Esophagus (tissue), 2 donors: ENCODE data around the gene MEF2D. TPM values are rescaled to one million over a fixed set of nuclear protein-coding genes. Genes with fewer than 3 reads are reported as not detected.

ENCODE experiments used
- H3K27ac ChIP-seq, 2 donors: one replicate each; pipeline ENCODE4 v1.5.1; 2013; ENCODE audit warnings: low read depth in 2 of 2, mild to moderate bottlenecking in 2 of 2, inconsistent platforms in 1 of 2, low read length in 1 of 2, moderate library complexity in 1 of 2
- H3K27me3 ChIP-seq, 2 donors: one replicate each; pipeline ENCODE4 v1.6.1; 2013; ENCODE audit warnings: low read length in 2 of 2, control low read depth in 1 of 2, mild to moderate bottlenecking in 1 of 2; ENCODE audit not compliant: insufficient read depth in 2 of 2, control insufficient read depth in 1 of 2
- H3K36me3 ChIP-seq, 2 donors: one replicate each; pipeline ENCODE4 v1.6.1; 2013; ENCODE audit warnings: low read length in 1 of 2; ENCODE audit not compliant: control insufficient read depth in 2 of 2, insufficient read depth in 2 of 2
- H3K4me1 ChIP-seq, 2 donors: one replicate each; pipeline ENCODE4 v1.6.1; 2013; ENCODE audit warnings: low read length in 1 of 2; ENCODE audit not compliant: control insufficient read depth in 2 of 2, insufficient read depth in 2 of 2
- H3K4me3 ChIP-seq, 2 donors: one replicate each; pipeline ENCODE4 v1.5.1; 2013; ENCODE audit warnings: low read length in 2 of 2, mild to moderate bottlenecking in 2 of 2, low read depth in 1 of 2, moderate library complexity in 1 of 2
- H3K9me3 ChIP-seq, 2 donors: one replicate each; pipeline ENCODE4 v1.6.1; 2013; ENCODE audit warnings: mild to moderate bottlenecking in 2 of 2, low read depth in 1 of 2, low read length in 1 of 2, moderate library complexity in 1 of 2; ENCODE audit not compliant: control insufficient read depth in 2 of 2, insufficient read depth in 1 of 2
- WGBS, 2 donors: extraction: QIAGEN DNeasy Blood & Tissue Kit; methylation state at CpG; one replicate each; pipeline ENCODE4 v1.1.7; 2013; 5-methylcytosine and 5-hydroxymethylcytosine counted together
- polyA plus RNA-seq, 2 donors: library from polyadenylated mRNA; stranded (reverse); fragments of 200-250 nt; gene quantifications; one replicate each; pipeline ENCODE4 v1.2.3, GENCODE V29; 2013
- donor health status: healthy with polysubstance abuse.
- donor health status: Bipolar disorder and iron deficiency.

MEF2D gene
- polyA plus RNA-seq, 2 donors: 8.5 to 13.5 TPM

GRCh38 chr1:156527584-156527983 is 27.0 kb upstream of the MEF2D start:
- Histone ChIP-seq H3K27ac (no peak overlapping the region), H3K4me1 (peaks cover 0 to 3% of the 10 kb centered on the region in 2 donors), H3K4me3 (no peak overlapping the region), H3K27me3 (no peaks in the 10 kb centered on the region), H3K36me3 (peaks cover 0 to 2% of the 10 kb centered on the region in 2 donors), H3K9me3 (no peaks in the 10 kb centered on the region)
- WGBS, 2 donors: 86 to 91% methylated on average over 2 of the region's 2 CpGs

GRCh38 chr1:156525856-156526489 is 25.4 kb upstream of the MEF2D start:
- Histone ChIP-seq H3K9me3 (no peaks in the 10 kb centered on the region), H3K27ac (no peak overlapping the region)
- WGBS, 2 donors: 87 to 88% methylated on average over 2 of the region's 2 CpGs

GRCh38 chr1:156525071-156525501 is 24.5 kb upstream of the MEF2D start:
- H3K36me3 ChIP-seq: peaks cover 0 to 2% of the 10 kb centered on the region in 2 donors
- 56 to 61% methylated on average over 6 of the region's 6 CpGs for WGBS, 2 donors
- no peak overlapping the region for H3K27ac ChIP-seq
- H3K9me3 ChIP-seq: no peaks in the 10 kb centered on the region
- peaks cover 0 to 3% of the 10 kb centered on the region in 2 donors for H3K4me1 ChIP-seq
- H3K4me3 ChIP-seq: no peak overlapping the region
- H3K27me3 ChIP-seq: no peaks in the 10 kb centered on the region

More at GRCh38 chr1:156525856-156526489, 25.4 kb upstream of the MEF2D start:
- H3K27me3 ChIP-seq: no peaks in the 10 kb centered on the region
- H3K4me3 ChIP-seq: no peak overlapping the region
- H3K4me1 ChIP-seq: peaks cover 0 to 3% of the 10 kb centered on the region in 2 donors
- H3K36me3 ChIP-seq: peaks cover 0 to 2% of the 10 kb centered on the region in 2 donors

GRCh38 chr1:156524481-156524869 is 23.9 kb upstream of the MEF2D start:
- WGBS, 2 donors: 70 to 74% methylated on average over 3 of the region's 3 CpGs
- Histone ChIP-seq H3K27ac (no peak overlapping the region), H3K9me3 (no peaks in the 10 kb centered on the region), H3K27me3 (no peaks in the 10 kb centered on the region), H3K4me3 (no peak overlapping the region), H3K36me3 (peaks cover 0 to 2% of the 10 kb centered on the region in 2 donors), H3K4me1 (peaks cover 0 to 3% of the 10 kb centered on the region in 2 donors)

GRCh38 chr1:156523801-156524480 is 23.4 kb upstream of the MEF2D start:
- peaks cover 0 to 3% of the 10 kb centered on the region in 2 donors for H3K4me1 ChIP-seq
- H3K9me3 ChIP-seq: no peaks in the 10 kb centered on the region
- H3K36me3 ChIP-seq: peaks cover 0 to 2% of the 10 kb centered on the region in 2 donors
- WGBS, 2 donors: 80 to 84% methylated on average over 2 of the region's 2 CpGs
- no peaks in the 10 kb centered on the region for H3K27me3 ChIP-seq
- H3K27ac ChIP-seq: no peak overlapping the region
- H3K4me3 ChIP-seq: no peak overlapping the region

GRCh38 chr1:156522443-156522970 is 21.9 kb upstream of the MEF2D start:
- Histone ChIP-seq H3K27ac (no peak overlapping the region), H3K4me1 (no peaks in the 10 kb centered on the region), H3K27me3 (no peaks in the 10 kb centered on the region), H3K36me3 (no peaks in the 10 kb centered on the region), H3K9me3 (no peaks in the 10 kb centered on the region), H3K4me3 (no peak overlapping the region)

GRCh38 chr1:156517748-156518147 is 17.2 kb upstream of the MEF2D start:
- H3K27me3 ChIP-seq: no peaks in the 10 kb centered on the region
- 76 to 94% methylated on average over 4 of the region's 4 CpGs for WGBS, 2 donors
- H3K4me3 ChIP-seq: no peak overlapping the region
- no peak overlapping the region for H3K27ac ChIP-seq
- H3K4me1 ChIP-seq: no peaks in the 10 kb centered on the region
- H3K36me3 ChIP-seq: no peaks in the 10 kb centered on the region
- H3K9me3 ChIP-seq: no peaks in the 10 kb centered on the region

- no peaks in the 10 kb centered on the region for H3K27me3 ChIP-seq
- WGBS, 2 donors: 92 to 93% methylated on average over 4 of the region's 4 CpGs
- H3K9me3 ChIP-seq: no peaks in the 10 kb centered on the region
These were observed 16.2 kb upstream of the MEF2D start for GRCh38 chr1:156516821-156517220.

GRCh38 chr1:156515956-156516355 is 15.4 kb upstream of the MEF2D start:
- Histone ChIP-seq H3K36me3 (no peaks in the 10 kb centered on the region), H3K9me3 (no peaks in the 10 kb centered on the region), H3K27me3 (no peaks in the 10 kb centered on the region), H3K4me1 (no peaks in the 10 kb centered on the region), H3K27ac (no peak overlapping the region), H3K4me3 (no peak overlapping the region)
- WGBS, 2 donors: 45 to 71% methylated on average over 2 of the region's 2 CpGs

More at GRCh38 chr1:156516821-156517220, 16.2 kb upstream of the MEF2D start:
- Histone ChIP-seq H3K36me3 (no peaks in the 10 kb centered on the region), H3K4me3 (no peak overlapping the region), H3K27ac (no peak overlapping the region), H3K4me1 (no peaks in the 10 kb centered on the region)
